Measurements from ENCODE around the gene C1QTNF6. TPM values are rescaled to one million over a fixed set of nuclear protein-coding genes. Genes with fewer than 3 reads are reported as not detected.

Gene C1QTNF6
- total RNA-seq, 1 experiment from 2014 or later = 85.9 TPM

GRCh38 chr22:37213941-37214730 is 26.1 kb upstream of the C1QTNF6 start:
- POLR2A ChIA-PET (ENCODE audit: unreplicated experiment) = no interaction called here

GRCh38 chr22:37213218-37213855 is 25.3 kb upstream of the C1QTNF6 start:
- no peaks in the 10 kb centered on the region for H3K36me3 ChIP-seq (ENCODE audit: low read depth)
- peaks cover 3% of the 10 kb centered on the region; the same call in 1 of the 2 replicates for H3F3A ChIP-seq (ENCODE audit: insufficient read depth, low read depth)
- POLR2A ChIA-PET (ENCODE audit: unreplicated experiment) = no interaction called here
- H3K27me3 ChIP-seq (ENCODE audit: insufficient read depth, low read depth) = no peaks in the 10 kb centered on the region
- no peak for DNase-seq
- H3K9me2 ChIP-seq (ENCODE audit: insufficient read depth) = no peaks in the 10 kb centered on the region
- no peak overlapping the region for H3K4me3 ChIP-seq
- H3K27ac ChIP-seq = no peak overlapping the region
- no TSS peak for BruUV-seq (replicated peaks)
- no peaks in the 10 kb centered on the region for H4K20me1 ChIP-seq (ENCODE audit: insufficient read depth)
- no peaks in the 10 kb centered on the region for H3K4me1 ChIP-seq (replicated peaks; ENCODE audit: insufficient read depth)
- TF ChIP-seq CTCF (conservative IDR thresholded peaks at IDR 0.05) = no peak
- H3K9me3 ChIP-seq (ENCODE audit: insufficient read depth, low read depth) = no peaks in the 10 kb centered on the region
- intact Hi-C loops (cut with micrococcal nuclease; ENCODE audit: unreplicated experiment) = no loop called here
- CTCF ChIA-PET = no interaction called here
- no peak overlapping the region for H2AFZ ChIP-seq
- no peak overlapping the region for H3K4me2 ChIP-seq
- H3K79me2 ChIP-seq (ENCODE audit: low read depth) = no peaks in the 10 kb centered on the region

More at GRCh38 chr22:37213941-37214730, 26.1 kb upstream of the C1QTNF6 start:
- intact Hi-C loops (cut with micrococcal nuclease; ENCODE audit: unreplicated experiment) = no loop called here
- CTCF ChIA-PET = no interaction called here
- Histone ChIP-seq H3K9me2 (ENCODE audit: insufficient read depth) (no peaks in the 10 kb centered on the region), H3K4me2 (no peak overlapping the region), H3K9me3 (ENCODE audit: insufficient read depth, low read depth) (no peaks in the 10 kb centered on the region), H3F3A (ENCODE audit: insufficient read depth, low read depth) (peaks cover 3% of the 10 kb centered on the region; the same call in 1 of the 2 replicates), H3K27ac (no peak overlapping the region), H3K79me2 (ENCODE audit: low read depth) (no peaks in the 10 kb centered on the region), H3K36me3 (ENCODE audit: low read depth) (no peaks in the 10 kb centered on the region), H4K20me1 (ENCODE audit: insufficient read depth) (no peaks in the 10 kb centered on the region), H2AFZ (no peak overlapping the region), H3K27me3 (ENCODE audit: insufficient read depth, low read depth) (no peaks in the 10 kb centered on the region), H3K4me1 (replicated peaks; ENCODE audit: insufficient read depth) (no peaks in the 10 kb centered on the region), H3K4me3 (no peak overlapping the region)
- no TSS peak for BruUV-seq (replicated peaks)
- TF ChIP-seq EZH2 (IDR thresholded peaks at IDR 0.05; ENCODE audit: low read depth) (no peak), CTCF (conservative IDR thresholded peaks at IDR 0.05) (no peak)
- DNase-seq = no peak

GRCh38 chr22:37212174-37212906 is 24.3 kb upstream of the C1QTNF6 start, which contains the start of gene SSTR3:
TSS of gene SSTR3 (minus strand) at chr22:37212477. CDS start at chr22:37207803, 4,674 bp downstream.
- H3K9me2 ChIP-seq (ENCODE audit: insufficient read depth) = no peaks in the 10 kb centered on the region
- POLR2A ChIA-PET (ENCODE audit: unreplicated experiment) = no interaction called here

More at GRCh38 chr22:37212174-37212906, 24.3 kb upstream of the C1QTNF6 start, which contains the start of gene SSTR3:
- Histone ChIP-seq H3K79me2 (ENCODE audit: low read depth) (no peaks in the 10 kb centered on the region), H3K4me1 (replicated peaks; ENCODE audit: insufficient read depth) (no peaks in the 10 kb centered on the region), H3K27ac (no peak within 1 kb of the TSS), H3K36me3 (ENCODE audit: low read depth) (no peaks in the 10 kb centered on the region), H3K9me3 (ENCODE audit: insufficient read depth, low read depth) (no peaks in the 10 kb centered on the region), H4K20me1 (ENCODE audit: insufficient read depth) (no peaks in the 10 kb centered on the region), H2AFZ (no peak within 1 kb of the TSS), H3K4me3 (no peak within 1 kb of the TSS), H3F3A (ENCODE audit: insufficient read depth, low read depth) (peaks cover 3% of the 10 kb centered on the region; the same call in 1 of the 2 replicates), H3K27me3 (ENCODE audit: insufficient read depth, low read depth) (no peaks in the 10 kb centered on the region), H3K4me2 (no peak within 1 kb of the TSS)
- CTCF ChIA-PET = interaction anchor here (0.6 kb wide), 1 partner anchor 15 kb away, joined by 4 read pairs; no protein-coding TSS in a partner anchor
- no TSS peak for BruUV-seq (replicated peaks)
- DNase-seq = no peak
- TF ChIP-seq CTCF (conservative IDR thresholded peaks at IDR 0.05) (no peak), EZH2 (IDR thresholded peaks at IDR 0.05; ENCODE audit: low read depth) (no peak)
- intact Hi-C loops (cut with micrococcal nuclease; ENCODE audit: unreplicated experiment) = no loop called here

All from PC-9 (cell line).